Common myeloid progenitor, CD34-positive (primary cell): ENCODE measurements around the gene DDC.
A peak's percentile ranks its signal among the peaks of the same experiment; 100 is the strongest.
"Not testable (repeated sequence)": the region's sequence is repeated elsewhere in the genome, so short reads cannot be mapped to it uniquely, and the experiment has no call there.

Experiments
- CTCF ChIA-PET: fragments of 350-600 bp; sonication (Branson Sonifier 250); formaldehyde crosslinking; loops from one replicate; lab custom pipeline; 2021; ENCODE audit warnings: antibody characterized with exemption; lab: Charles Lee
- POLR2A ChIA-PET: fragments of 350-600 bp; sonication (Branson Sonifier 250); formaldehyde crosslinking; loops from one replicate; lab custom pipeline; 2021; ENCODE audit warnings: antibody characterized with exemption; lab: Charles Lee
- DNase-seq, 3 donors: peaks; one replicate each; pipeline versions ENCODE4 v3.0.0 to v3.0.0-alpha.2; 2013
- H3K27ac ChIP-seq, 2 experiments: 1 replicate in 1 of 2; 2 replicates in 1 of 2; pipeline ENCODE4 v1.7.0; 2013; ENCODE audit warnings: inconsistent platforms in 2 of 2, low read length in 2 of 2, mild to moderate bottlenecking in 2 of 2, low read depth in 1 of 2, moderate library complexity in 1 of 2; ENCODE audit not compliant: severe bottlenecking in 2 of 2, insufficient read depth in 1 of 2, poor library complexity in 1 of 2
- H3K27me3 ChIP-seq, 5 experiments: replicated peaks in 2 of 5; 1 replicate in 3 of 5; 2 replicates in 2 of 5; pipeline versions ENCODE4 v1.6.1 to v1.7.0; 2013; ENCODE audit warnings: low read length in 4 of 5, mild to moderate bottlenecking in 2 of 5, moderate library complexity in 2 of 5, inconsistent platforms in 1 of 5; ENCODE audit not compliant: insufficient read depth in 5 of 5, control insufficient read depth in 4 of 5
- H3K36me3 ChIP-seq, 4 experiments: 1 replicate in 2 of 4; 2 replicates in 2 of 4; pipeline versions ENCODE4 v1.6.1 to v1.7.0; 2013; ENCODE audit warnings: low read length in 3 of 4, control low read depth in 1 of 4, mild to moderate bottlenecking in 1 of 4; ENCODE audit not compliant: control insufficient read depth in 4 of 4, insufficient read depth in 4 of 4
- H3K4me1 ChIP-seq, 4 experiments: 1 replicate in 3 of 4; 2 replicates in 1 of 4; pipeline versions ENCODE4 v1.6.1 to v1.7.1; 2013; ENCODE audit warnings: low read length in 3 of 4, mild to moderate bottlenecking in 3 of 4, control low read depth in 1 of 4, inconsistent platforms in 1 of 4, moderate library complexity in 1 of 4; ENCODE audit not compliant: control insufficient read depth in 4 of 4, insufficient read depth in 4 of 4; ENCODE audit errors: control extremely low read depth in 1 of 4
- H3K4me3 ChIP-seq, 7 experiments: 1 replicate in 4 of 7; 2 replicates in 3 of 7; pipeline versions ENCODE4 v1.5.1 to v1.7.0; 2013; ENCODE audit warnings: mild to moderate bottlenecking in 7 of 7, low read length in 6 of 7, moderate library complexity in 6 of 7, inconsistent platforms in 2 of 7, low read depth in 2 of 7, control low read depth in 1 of 7; ENCODE audit not compliant: insufficient read depth in 4 of 7, control insufficient read depth in 1 of 7; ENCODE audit errors: extremely low read depth in 1 of 7
- H3K9me3 ChIP-seq, 5 experiments: 1 replicate in 4 of 5; 2 replicates in 1 of 5; pipeline versions ENCODE4 v1.6.1 to v1.7.1; 2013; ENCODE audit warnings: low read length in 4 of 5, mild to moderate bottlenecking in 2 of 5, inconsistent platforms in 1 of 5, low read depth in 1 of 5, moderate library complexity in 1 of 5; ENCODE audit not compliant: control insufficient read depth in 4 of 5, insufficient read depth in 2 of 5; ENCODE audit errors: control extremely low read depth in 1 of 5
- WGBS: methylation state at CpG from one replicate; pipeline ENCODE4 v1.1.5; 2013; ENCODE audit not compliant: insufficient coverage; 5-methylcytosine and 5-hydroxymethylcytosine counted together

The DDC gene

GRCh38 chr7:50463035-50463434, 102.2 kb downstream of the DDC start:
- POLR2A ChIA-PET = no interaction called here
- no peaks in the 10 kb centered on the region for H3K9me3 ChIP-seq
- over 99% methylated on average over 13 of the region's 13 CpGs for WGBS
- no peak overlapping the region for H3K4me3 ChIP-seq
- CTCF ChIA-PET = interaction anchor here (1.3 to 2.5 kb wide), 2 partner anchors 9 to 11 kb away, joined by 5 to 8 read pairs; no protein-coding TSS in a partner anchor
- no peaks in the 10 kb centered on the region for H3K36me3 ChIP-seq
- H3K27ac ChIP-seq = no peak overlapping the region
- peaks cover 0 to 6% (median 5%) of the 10 kb centered on the region in 4 experiments for H3K4me1 ChIP-seq
- DNase-seq = no peak
- no peaks in the 10 kb centered on the region for H3K27me3 ChIP-seq

GRCh38 chr7:50462361-50462760, 102.8 kb downstream of the DDC start:
- peaks cover 0 to under 1% (median 0%) of the 10 kb centered on the region in 4 experiments for H3K4me1 ChIP-seq

GRCh38 chr7:50461695-50462094, 103.5 kb downstream of the DDC start:
- H3K36me3 ChIP-seq = no peaks in the 10 kb centered on the region
- WGBS = no CpG with 5 or more reads among the region's 1 CpG
- ChIA-PET POLR2A (no interaction called here), CTCF (interaction anchor here (2.5 kb wide), 1 partner anchor 13 kb away, joined by 8 read pairs; no protein-coding TSS in a partner anchor)
- no peak for DNase-seq
- H3K4me3 ChIP-seq = no peak overlapping the region
- peaks cover 0 to 7% (median 5%) of the 10 kb centered on the region in 4 experiments for H3K4me1 ChIP-seq
- no peaks in the 10 kb centered on the region for H3K27me3 ChIP-seq
- H3K27ac ChIP-seq = no peak overlapping the region
- no peaks in the 10 kb centered on the region for H3K9me3 ChIP-seq

More at GRCh38 chr7:50462361-50462760, 102.8 kb downstream of the DDC start:
- ChIA-PET CTCF (interaction anchor here (2.5 kb wide), 1 partner anchor 12 kb away, joined by 8 read pairs; no protein-coding TSS in a partner anchor), POLR2A (interaction anchor here (0.7 to 0.8 kb wide), 2 partner anchors 16 to 170 kb away, joined by 4 to 5 read pairs; no protein-coding TSS in a partner anchor)
- Histone ChIP-seq H3K27me3 (no peaks in the 10 kb centered on the region), H3K9me3 (no peaks in the 10 kb centered on the region), H3K4me3 (no peak overlapping the region), H3K27ac (no peak overlapping the region), H3K36me3 (no peaks in the 10 kb centered on the region)
- DNase-seq = no peak
- no CpG with 5 or more reads among the region's 4 CpGs for WGBS

GRCh38 chr7:50459183-50459582, 106.0 kb downstream of the DDC start:
- DNase-seq, H3K27ac ChIP-seq, H3K27me3 ChIP-seq, H3K36me3 ChIP-seq, H3K9me3 ChIP-seq, POLR2A ChIA-PET, CTCF ChIA-PET, H3K4me3 ChIP-seq: not testable (repeated sequence)
- peaks cover 0 to 20% (median 14%) of the 10 kb centered on the region in 4 experiments for H3K4me1 ChIP-seq
- WGBS = 100% methylated on average over 1 of the region's 27 CpGs

GRCh38 chr7:50458651-50459050, 106.6 kb downstream of the DDC start:
- H3K27ac ChIP-seq, H3K4me3 ChIP-seq, POLR2A ChIA-PET, DNase-seq, H3K9me3 ChIP-seq, H3K27me3 ChIP-seq, CTCF ChIA-PET, H3K36me3 ChIP-seq: not testable (repeated sequence)
- WGBS = no CpG with 5 or more reads among the region's 4 CpGs
- H3K4me1 ChIP-seq = peaks cover 0 to 20% (median 14%) of the 10 kb centered on the region in 4 experiments

- POLR2A ChIA-PET = no interaction called here
Observed at GRCh38 chr7:50456371-50457123, 108.7 kb downstream of the DDC start.

GRCh38 chr7:50455658-50456057, 109.5 kb downstream of the DDC start:
- ChIA-PET POLR2A (no interaction called here), CTCF (interaction anchor here (1.6 kb wide), 1 partner anchor 224 kb away, joined by 3 read pairs; no protein-coding TSS in a partner anchor)
- H3K4me1 ChIP-seq = peaks cover 0 to 27% (median 18%) of the 10 kb centered on the region in 4 experiments
- no peaks in the 10 kb centered on the region for H3K27me3 ChIP-seq
- no peaks in the 10 kb centered on the region for H3K36me3 ChIP-seq
- peak in 2 of 3 donors; percentile 59 to 71 for DNase-seq
- H3K9me3 ChIP-seq = no peaks in the 10 kb centered on the region
- no peak overlapping the region for H3K27ac ChIP-seq
- H3K4me3 ChIP-seq = no peak overlapping the region

More at GRCh38 chr7:50456371-50457123, 108.7 kb downstream of the DDC start:
- peak overlapping the region in 2 of 7 experiments; percentile 21 to 25 for H3K4me3 ChIP-seq
- no peaks in the 10 kb centered on the region for H3K36me3 ChIP-seq
- peaks cover 0 to 20% (median 14%) of the 10 kb centered on the region in 4 experiments for H3K4me1 ChIP-seq
- H3K27me3 ChIP-seq = no peaks in the 10 kb centered on the region
- no peak overlapping the region for H3K27ac ChIP-seq
- CTCF ChIA-PET = interaction anchor here (1.2 kb wide), 1 partner anchor 30 kb away, joined by 3 read pairs; no protein-coding TSS in a partner anchor
- no peak for DNase-seq
- no peaks in the 10 kb centered on the region for H3K9me3 ChIP-seq
- no CpG with 5 or more reads among the region's 3 CpGs for whole genome bisulfite sequencing
